SH-SY5Y (cell line): ENCODE data around the gene VPS41.

ENCODE experiments used
- GATA2 ChIP-seq: IDR thresholded peaks from 2 replicates; pipeline ENCODE4 v1.6.1; 2011; ENCODE audit warnings: mild to moderate bottlenecking, low read depth, low read length
- GATA3 ChIP-seq: IDR thresholded peaks from 2 replicates; pipeline ENCODE4 v1.6.1; 2011; ENCODE audit warnings: low read depth, mild to moderate bottlenecking, low read length, moderate library complexity

VPS41 gene

GRCh38 chr7:38920731-38921130 lies 11.7 kb upstream of the VPS41 start:
- no peak for TF ChIP-seq GATA2

- TF ChIP-seq GATA3 (no peak), GATA2 (no peak)
Observed at GRCh38 chr7:38916396-38916795, 7.4 kb upstream of the VPS41 start.

GRCh38 chr7:38909870-38910269 lies 879 bp upstream of the VPS41 start:
- TF ChIP-seq GATA2 (no peak), GATA3 (no peak)

GRCh38 chr7:38907766-38908165 lies 1.2 kb downstream of the VPS41 start:
- TF ChIP-seq GATA2: no peak
- TF ChIP-seq GATA3: no peak

GRCh38 chr7:38907066-38907465 lies 1.9 kb downstream of the VPS41 start:
- TF ChIP-seq GATA3 (no peak), GATA2 (no peak)

GRCh38 chr7:38905056-38905759 lies 3.8 kb downstream of the VPS41 start:
- TF ChIP-seq GATA3 (no peak), GATA2 (no peak)

- TF ChIP-seq GATA3 (no peak), GATA2 (no peak)
Observed at GRCh38 chr7:38903057-38903456, 5.9 kb downstream of the VPS41 start.

GRCh38 chr7:38902449-38902848 lies 6.5 kb downstream of the VPS41 start:
- TF ChIP-seq GATA2 (no peak), GATA3 (no peak)

- TF ChIP-seq GATA3 (no peak), GATA2 (no peak)
Observed at GRCh38 chr7:38893061-38893460, 15.9 kb downstream of the VPS41 start.

- TF ChIP-seq GATA3 (no peak), GATA2 (no peak)
Observed at GRCh38 chr7:38890597-38890996, 18.4 kb downstream of the VPS41 start.

- TF ChIP-seq GATA3 (no peak), GATA2 (no peak)
Observed at GRCh38 chr7:38889872-38890432, 19.0 kb downstream of the VPS41 start.

- TF ChIP-seq GATA3 (no peak), GATA2 (no peak)
Observed at GRCh38 chr7:38889079-38889478, 19.9 kb downstream of the VPS41 start.

GRCh38 chr7:38886265-38886664 lies 22.7 kb downstream of the VPS41 start:
- no peak for TF ChIP-seq GATA3
- TF ChIP-seq GATA2: no peak

- TF ChIP-seq GATA3: no peak
- TF ChIP-seq GATA2: no peak
Observed at GRCh38 chr7:38883706-38884105, 25.3 kb downstream of the VPS41 start.

GRCh38 chr7:38881947-38882684 lies 26.9 kb downstream of the VPS41 start:
- TF ChIP-seq GATA2 (no peak), GATA3 (no peak)
